K562 (cell line): ENCODE data around the gene ZCWPW1. TPM values are rescaled to one million over a fixed set of nuclear protein-coding genes. Genes with fewer than 3 reads are reported as not detected.

Experiments
- ATF3 ChIP-seq, 2 experiments: fragments of 450-650 bp in 1 of 2; sonication (generic) in 1 of 2; formaldehyde crosslinking in 1 of 2; IDR thresholded peaks in 1 of 2; conservative IDR thresholded peaks in 1 of 2; 2 replicates each; pipeline versions ENCODE4 v1.6.1 to v1.8.1; 2016 to 2023; ENCODE audit warnings: mild to moderate bottlenecking in 2 of 2, moderate library complexity in 2 of 2, inconsistent platforms in 1 of 2, missing genetic modification reagents in 1 of 2
- CBX3 ChIP-seq, 2 experiments: IDR thresholded peaks; 1 replicate in 1 of 2; 2 replicates in 1 of 2; pipeline ENCODE4 v1.6.1; 2012; ENCODE audit warnings: inconsistent platforms in 2 of 2, low read length in 2 of 2, borderline replicate concordance in 1 of 2, control low read depth in 1 of 2
- CREM ChIP-seq: IDR thresholded peaks from 2 replicates; pipeline ENCODE4 v1.6.1; 2014; ENCODE audit warnings: antibody characterized with exemption, low read depth
- CTBP1 ChIP-seq: fragments of 450-650 bp; IDR thresholded peaks from 2 replicates; pipeline ENCODE4 v1.6.1; 2016; ENCODE audit warnings: borderline replicate concordance
- EP300 ChIP-seq: IDR thresholded peaks from 2 replicates; pipeline ENCODE4 v1.6.1; 2012; ENCODE audit warnings: low read length, improper control_type of control experiment
- FOSL1 ChIP-seq: fragments of 200-800 bp; sonication (Bioruptor generic); conservative IDR thresholded peaks from 2 replicates; pipeline ENCODE4 v1.6.1; 2016; ENCODE audit warnings: missing genetic modification characterization, missing compliant biosample characterization
- KLF16 ChIP-seq: IDR thresholded peaks from 2 replicates; pipeline ENCODE4 v1.6.1; 2016; ENCODE audit warnings: antibody characterized with exemption
- MNT ChIP-seq, 2 experiments: fragments of 450-650 bp; conservative IDR thresholded peaks; 2 replicates each; pipeline ENCODE4 v1.6.1; 2017; ENCODE audit warnings: mild to moderate bottlenecking in 2 of 2, moderate library complexity in 2 of 2
- NFE2 ChIP-seq: IDR thresholded peaks from 2 replicates; pipeline ENCODE4 v1.6.1; 2014; ENCODE audit warnings: antibody characterized with exemption, low read depth
- NFRKB ChIP-seq: fragments of 450-650 bp; IDR thresholded peaks from 2 replicates; pipeline ENCODE4 v1.6.1; 2016; ENCODE audit warnings: low read depth
- NFXL1 ChIP-seq: fragments of 450-650 bp; formaldehyde crosslinking; IDR thresholded peaks from 2 replicates; pipeline ENCODE4 v1.4.0; 2021; ENCODE audit warnings: mild to moderate bottlenecking
- POLR2A ChIP-seq: fragments of 450-650 bp; conservative IDR thresholded peaks from 2 replicates; pipeline ENCODE4 v1.6.1; 2016
- PRMT5 ChIP-seq: sonication (generic); formaldehyde crosslinking; IDR thresholded peaks from 2 replicates; pipeline ENCODE4 v1.5.0; 2020; ENCODE audit warnings: missing genetic modification reagents
- PTRF ChIP-seq: fragments of 450-650 bp; IDR thresholded peaks from 2 replicates; pipeline ENCODE4 v1.6.1; 2016; ENCODE audit warnings: mild to moderate bottlenecking, missing genetic modification characterization, missing compliant biosample characterization
- RCOR1 ChIP-seq, 2 experiments: IDR thresholded peaks; 2 replicates each; pipeline ENCODE4 v1.6.1; 2012; ENCODE audit warnings: low read depth in 2 of 2, low read length in 2 of 2, borderline replicate concordance in 1 of 2, improper control_type of control experiment in 1 of 2
- SMARCE1 ChIP-seq: fragments of 450-650 bp; IDR thresholded peaks from 2 replicates; pipeline ENCODE4 v1.7.1; 2016; ENCODE audit warnings: mild to moderate bottlenecking
- SMC3 ChIP-seq: conservative IDR thresholded peaks from 2 replicates; pipeline ENCODE4 v1.6.1; 2011; ENCODE audit warnings: low read depth, low read length, improper control_type of control experiment; ENCODE audit not compliant: insufficient read depth
- TEAD1 ChIP-seq, 2 experiments: fragments of 450-650 bp in 1 of 2; sonication (generic) in 1 of 2; formaldehyde crosslinking; IDR thresholded peaks; 2 replicates each; pipeline versions ENCODE4 v1.4.0 to v1.8.0; 2020 to 2022; ENCODE audit warnings: mild to moderate bottlenecking in 2 of 2, missing genetic modification reagents in 1 of 2
- TRIM24 ChIP-seq, 2 experiments: fragments of 450-650 bp; IDR thresholded peaks; 2 replicates each; pipeline ENCODE4 v1.6.1; 2016
- ZNF277 ChIP-seq: fragments of 250-450 bp; sonication (Bioruptor Pico); IDR thresholded peaks from 2 replicates; pipeline ENCODE4 v1.8.0; 2022; ENCODE audit warnings: inconsistent platforms, mild to moderate bottlenecking, moderate library complexity, borderline replicate concordance
- ZNF324 ChIP-seq: fragments of 250-450 bp; sonication (Bioruptor Pico); IDR thresholded peaks from 2 replicates; pipeline ENCODE4 v1.4.0; 2020; ENCODE audit warnings: mild to moderate bottlenecking
- ZNF431 ChIP-seq: sonication (generic); formaldehyde crosslinking; IDR thresholded peaks from 2 replicates; pipeline ENCODE4 v1.8.0; 2022; ENCODE audit warnings: mild to moderate bottlenecking, missing genetic modification reagents
- ZNF639 ChIP-seq, 2 experiments: fragments of 200-800 bp in 1 of 2; sonication (Bioruptor generic) in 1 of 2; sonication (generic) in 1 of 2; formaldehyde crosslinking in 1 of 2; IDR thresholded peaks in 1 of 2; conservative IDR thresholded peaks in 1 of 2; 2 replicates each; pipeline versions ENCODE4 v1.5.0 to v1.6.1; 2016 to 2020; ENCODE audit warnings: missing compliant biosample characterization in 1 of 2, missing genetic modification characterization in 1 of 2, missing genetic modification reagents in 1 of 2
- polyA plus RNA-seq, 8 experiments: library from polyadenylated mRNA; depleted of rRNA in 4 of 8; stranded (reverse) in 5 of 8; unstranded in 3 of 8; fragments of >200 nt; fragmentation: Nextera tagmentation in 2 of 8; fragmentation: Illumina TruSeq in 1 of 8; extraction: Ambion mirVana in 2 of 8; extraction: Trizol in 1 of 8; gene quantifications; 2 replicates each; pipeline versions ENCODE4 v1.2.1 to v1.2.3, GENCODE V29; 2011 to 2014; ENCODE audit warnings: inconsistent platforms in 1 of 8, missing spikeins in 1 of 8
- total RNA-seq, 7 experiments: library from RNA; depleted of rRNA in 6 of 7; stranded (reverse); fragments of >200 nt in 6 of 7; fragmentation: Illumina TruSeq in 2 of 7; extraction: Trizol in 2 of 7; gene quantifications; 2 replicates each; pipeline versions ENCODE4 v1.2.1 to v1.2.3, GENCODE V29; 2011 to 2021; ENCODE audit warnings: low replicate concordance in 1 of 7

The ZCWPW1 gene
- total and polyA plus RNA-seq, 9 of the 15 experiments (the other 6 are each of a cell fraction or from before 2014, with no cell fraction given) = 0.18 to 1.7 (median 1.2) TPM

GRCh38 chr7:100407285-100408180, 21.0 kb downstream of the ZCWPW1 start (continued):
- peak; percentile 88 for TF ChIP-seq NFE2
- peak; percentile 69 for TF ChIP-seq ATF3 (IDR thresholded peaks at IDR 0.05)
- TF ChIP-seq ATF3 (CRISPR knock-in tag; conservative IDR thresholded peaks at IDR 0.05) = no peak
- TF ChIP-seq NFRKB = no peak
- TF ChIP-seq RCOR1 (IDR thresholded peaks at IDR 0.05; ENCODE audit: borderline replicate concordance in 1 of 2, low read depth in 2 of 2, low read length in 2 of 2) = peak in 1 of 2 experiments; percentile 41; a peak in 1 of 4 replicates
- TF ChIP-seq TRIM24 (IDR thresholded peaks at IDR 0.05) = no peak
- 0 out of 2 replicates have a peak, but pooled peaks have one; percentile 19 for TF ChIP-seq CTBP1
- TF ChIP-seq ZNF324 (CRISPR knock-in tag) = no peak
- TF ChIP-seq FOSL1 (tag) = peak; percentile 51
- no peak for TF ChIP-seq ZNF639 (CRISPR knock-in tag; conservative IDR thresholded peaks at IDR 0.05 in 1 of 2, IDR thresholded peaks at IDR 0.05 in 1 of 2)
- TF ChIP-seq POLR2A = no peak
- TF ChIP-seq TEAD1 (CRISPR knock-in tag; IDR thresholded peaks at IDR 0.05) = no peak
- TF ChIP-seq NFXL1 (CRISPR knock-in tag) = no peak
- 0 out of 3 replicates have a peak, but pooled peaks of 1 of the 2 experiments have one; percentile 17 for TF ChIP-seq CBX3 (IDR thresholded peaks at IDR 0.05; ENCODE audit: borderline replicate concordance in 1 of 2, low read length in 2 of 2)
- peak; percentile 58; the same call in 1 of the 2 replicates for TF ChIP-seq KLF16
- TF ChIP-seq CREM = peak; percentile 48; the same call in 1 of the 2 replicates
- no peak for TF ChIP-seq MNT (conservative IDR thresholded peaks at IDR 0.05)
- peak; percentile 51 for TF ChIP-seq SMARCE1
- TF ChIP-seq ZNF277 = no peak
- TF ChIP-seq ZNF431 = no peak
- TF ChIP-seq SMC3 = peak; percentile 57; the same call in 1 of the 2 replicates
- TF ChIP-seq EP300 = peak; percentile 35; the same call in 1 of the 2 replicates
- TF ChIP-seq PTRF (tag) = no peak
- TF ChIP-seq PRMT5 (CRISPR knock-in tag) = no peak
